ENCODE results near the gene SLC19A2.

The SLC19A2 gene

Small RNA genes within 50 kb of the gene (small RNA-seq; reads per million reads assigned to genes)
- gene AL021068.2, result 0 to 0.04 reads per million in 2 experiments
